Neural progenitor cell (in vitro differentiated cells): ENCODE measurements around the gene ZFP3. TPM values are rescaled to one million over a fixed set of nuclear protein-coding genes. Genes with fewer than 3 reads are reported as not detected.

ENCODE experiments used
- DNase-seq: peaks from one replicate; pipeline ENCODE4 v3.0.0-alpha.2; 2016; ENCODE audit warnings: low spot score
- H2AFZ ChIP-seq: fragments of 200-600 bp; sonication (generic); replicated peaks from 2 replicates; pipeline ENCODE4 v1.6.1; 2016; ENCODE audit warnings: antibody characterized with exemption
- H3F3A ChIP-seq: fragments of 200-600 bp; sonication (generic); 2 replicates; pipeline ENCODE4 v1.6.1; 2016; ENCODE audit warnings: antibody characterized with exemption, low read depth
- H3K27ac ChIP-seq: fragments of 200-600 bp; sonication (generic); 2 replicates; pipeline ENCODE4 v1.5.1; 2016; ENCODE audit warnings: mild to moderate bottlenecking
- H3K27me3 ChIP-seq: fragments of 200-600 bp; sonication (generic); 2 replicates; pipeline ENCODE4 v1.6.1; 2016; ENCODE audit warnings: mild to moderate bottlenecking, moderate library complexity
- H3K36me3 ChIP-seq: fragments of 200-600 bp; sonication (generic); 2 replicates; pipeline ENCODE4 v1.5.1; 2016
- H3K4me1 ChIP-seq: fragments of 200-600 bp; sonication (generic); 2 replicates; pipeline ENCODE4 v1.6.1; 2016; ENCODE audit warnings: mixed run types
- H3K4me2 ChIP-seq: fragments of 200-600 bp; sonication (generic); 2 replicates; pipeline ENCODE4 v1.6.1; 2016
- H3K4me3 ChIP-seq: fragments of 200-600 bp; sonication (generic); 2 replicates; pipeline ENCODE4 v1.5.1; 2016
- H3K79me2 ChIP-seq: fragments of 200-600 bp; sonication (generic); 2 replicates; pipeline ENCODE4 v1.6.1; 2016; ENCODE audit warnings: low read depth
- H3K9ac ChIP-seq: fragments of 200-600 bp; sonication (generic); 2 replicates; pipeline ENCODE4 v1.6.1; 2016
- H3K9me3 ChIP-seq: fragments of 200-600 bp; sonication (generic); 2 replicates; pipeline ENCODE4 v1.5.1; 2016; ENCODE audit warnings: low read depth
- H4K20me1 ChIP-seq: fragments of 200-600 bp; sonication (generic); 2 replicates; pipeline ENCODE4 v1.6.1; 2016; ENCODE audit warnings: low read depth
- H3K27ac Mint-ChIP-seq: 3 replicates; pipeline ENCODE4 v1.8.0; 2021; ENCODE audit warnings: mixed read lengths
- H3K27me3 Mint-ChIP-seq: 2 replicates; pipeline ENCODE4 v1.8.0; 2022; ENCODE audit warnings: low read depth, mild to moderate bottlenecking, inconsistent platforms, moderate library complexity, mixed read lengths; ENCODE audit not compliant: insufficient read depth
- H3K36me3 Mint-ChIP-seq: 3 replicates; pipeline ENCODE4 v1.8.0; 2021; ENCODE audit warnings: mixed read lengths
- H3K4me1 Mint-ChIP-seq: 3 replicates; pipeline ENCODE4 v1.8.0; 2021; ENCODE audit warnings: mixed read lengths
- H3K4me3 Mint-ChIP-seq: 3 replicates; pipeline ENCODE4 v1.8.0; 2021; ENCODE audit warnings: mild to moderate bottlenecking, moderate library complexity, mixed read lengths
- H3K9me3 Mint-ChIP-seq: 3 replicates; pipeline ENCODE4 v1.8.0; 2020; ENCODE audit warnings: mixed read lengths
- EZH2 ChIP-seq: fragments of 200-600 bp; sonication (generic); IDR thresholded peaks from 2 replicates; pipeline ENCODE4 v1.6.1; 2017; ENCODE audit warnings: antibody characterized with exemption, mild to moderate bottlenecking, moderate library complexity
- EZH2phosphoT487 ChIP-seq: fragments of 200-600 bp; sonication (generic); IDR thresholded peaks from 2 replicates; pipeline ENCODE4 v1.6.1; 2017; ENCODE audit warnings: antibody characterized with exemption
- total RNA-seq: library from RNA; depleted of rRNA; stranded (reverse); fragments of >200 nt; gene quantifications from 2 replicates; pipeline ENCODE4 v1.2.3, GENCODE V29; 2015; ENCODE audit warnings: low replicate concordance
- TF ChIP-seq, protein P1 (sequence below): fragments of 200-600 bp; sonication (generic); IDR thresholded peaks from 2 replicates; pipeline ENCODE4 v1.5.1; 2017; ENCODE audit warnings: antibody characterized with exemption, mild to moderate bottlenecking

Gene ZFP3
- total RNA-seq, 1 donor from 2014 or later, result 0.34 TPM

DNA sequence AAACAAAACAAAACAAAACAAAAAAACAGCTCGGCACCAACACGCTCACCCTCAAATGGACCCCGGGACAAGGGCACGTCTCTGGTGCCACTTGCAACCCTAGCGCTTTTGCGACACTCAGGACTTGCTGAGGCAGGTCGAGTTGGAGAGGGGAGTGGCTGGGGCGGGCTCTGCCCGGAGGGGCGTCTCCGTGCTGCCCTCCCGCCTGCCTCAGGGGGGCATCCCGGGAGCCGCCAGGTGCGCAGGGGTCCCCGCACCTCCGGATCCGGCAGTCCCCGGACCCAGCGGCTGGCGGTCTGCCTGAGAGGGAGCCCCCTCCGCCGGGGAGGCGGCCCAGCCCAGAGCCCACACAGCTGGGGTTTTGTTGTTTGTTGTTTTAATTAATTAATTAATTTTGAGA lies 43.0 kb upstream of the ZFP3 start, which contains the start of gene SLC52A1:
Gene SLC52A1 (minus strand): TSS at position 112 of the 400 bp plus-strand sequence. CDS start 820 bp downstream, outside the sequence.
- Mint-ChIP-seq H3K27me3 (peaks cover 25% of the 10 kb centered on the region), H3K4me1 (peaks cover 3% of the 10 kb centered on the region), H3K27ac (no peak within 1 kb of the TSS), H3K36me3 (no peaks in the 10 kb centered on the region), H3K9me3 (peaks cover 3% of the 10 kb centered on the region), H3K4me3 (no peak within 1 kb of the TSS)
- DNase-seq, result peak; percentile 21
- no peaks in the 10 kb centered on the region for H3K36me3 ChIP-seq
- H3K9ac ChIP-seq, result no peak within 1 kb of the TSS
- peaks cover 46% of the 10 kb centered on the region for H3K27me3 ChIP-seq
- H3K4me1 ChIP-seq, result no peaks in the 10 kb centered on the region
- H3F3A ChIP-seq, result no peaks in the 10 kb centered on the region
- peak within 1 kb of the TSS; percentile 80 for H2AFZ ChIP-seq
- TF ChIP-seq EZH2, result no peak
- no peak for TF ChIP-seq EZH2phosphoT487
- TF ChIP-seq, protein P1, sequence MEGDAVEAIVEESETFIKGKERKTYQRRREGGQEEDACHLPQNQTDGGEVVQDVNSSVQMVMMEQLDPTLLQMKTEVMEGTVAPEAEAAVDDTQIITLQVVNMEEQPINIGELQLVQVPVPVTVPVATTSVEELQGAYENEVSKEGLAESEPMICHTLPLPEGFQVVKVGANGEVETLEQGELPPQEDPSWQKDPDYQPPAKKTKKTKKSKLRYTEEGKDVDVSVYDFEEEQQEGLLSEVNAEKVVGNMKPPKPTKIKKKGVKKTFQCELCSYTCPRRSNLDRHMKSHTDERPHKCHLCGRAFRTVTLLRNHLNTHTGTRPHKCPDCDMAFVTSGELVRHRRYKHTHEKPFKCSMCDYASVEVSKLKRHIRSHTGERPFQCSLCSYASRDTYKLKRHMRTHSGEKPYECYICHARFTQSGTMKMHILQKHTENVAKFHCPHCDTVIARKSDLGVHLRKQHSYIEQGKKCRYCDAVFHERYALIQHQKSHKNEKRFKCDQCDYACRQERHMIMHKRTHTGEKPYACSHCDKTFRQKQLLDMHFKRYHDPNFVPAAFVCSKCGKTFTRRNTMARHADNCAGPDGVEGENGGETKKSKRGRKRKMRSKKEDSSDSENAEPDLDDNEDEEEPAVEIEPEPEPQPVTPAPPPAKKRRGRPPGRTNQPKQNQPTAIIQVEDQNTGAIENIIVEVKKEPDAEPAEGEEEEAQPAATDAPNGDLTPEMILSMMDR, result no peak
- no peak within 1 kb of the TSS for H3K27ac ChIP-seq
- H3K9me3 ChIP-seq, result no peaks in the 10 kb centered on the region
- peak within 1 kb of the TSS; percentile 76 for H3K4me2 ChIP-seq
- H3K4me3 ChIP-seq, result peak within 1 kb of the TSS; percentile 33
- no peaks in the 10 kb centered on the region for H4K20me1 ChIP-seq
- H3K79me2 ChIP-seq, result no peaks in the 10 kb centered on the region

DNA sequence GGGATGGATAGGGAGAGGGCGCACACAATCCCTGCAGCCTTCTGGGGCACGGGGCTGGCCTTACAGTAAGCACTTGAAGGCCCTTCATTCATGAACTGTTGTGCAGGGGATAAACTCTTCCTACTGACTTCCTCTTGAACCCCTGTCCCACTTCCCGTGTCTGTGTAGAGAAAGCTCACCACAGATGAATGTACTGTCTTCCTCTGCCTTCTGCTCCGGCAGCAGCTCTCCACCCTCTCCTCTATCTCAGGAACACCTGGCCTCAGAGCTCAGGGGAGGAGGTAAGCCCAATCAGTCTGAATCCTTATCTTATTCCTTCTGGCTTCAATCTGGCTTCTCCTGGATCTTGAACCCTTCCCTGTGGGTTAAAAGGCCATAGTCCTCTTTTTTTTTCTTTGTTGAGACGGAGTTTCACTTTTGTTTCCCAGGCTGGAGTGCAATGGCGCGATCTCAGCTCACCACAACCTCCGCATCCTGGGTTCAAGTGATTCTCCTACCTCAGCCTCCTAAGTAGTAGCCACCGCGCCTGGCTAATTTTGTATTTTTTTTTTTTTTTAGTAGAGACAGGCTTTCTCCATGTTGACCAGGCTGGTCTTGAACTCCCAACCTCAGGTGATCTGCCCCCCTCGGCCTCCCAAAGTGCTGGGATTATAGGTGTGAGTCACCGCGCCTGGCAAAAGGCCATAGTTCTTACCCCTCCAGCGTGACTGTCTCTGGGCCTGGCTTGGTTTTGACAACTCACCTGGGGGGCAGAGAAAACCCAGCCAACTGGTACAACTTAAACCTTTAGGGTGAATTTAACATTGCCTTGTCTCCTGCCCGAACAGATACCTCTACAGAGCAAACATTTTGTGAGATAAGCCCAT lies 35.9 kb upstream of the ZFP3 start:
- no peak overlapping the region for H2AFZ ChIP-seq
- Mint-ChIP-seq H3K27me3 (peaks cover 3% of the 10 kb centered on the region), H3K36me3 (no peaks in the 10 kb centered on the region), H3K4me1 (no peaks in the 10 kb centered on the region), H3K9me3 (peaks cover 8% of the 10 kb centered on the region), H3K27ac (no peak overlapping the region), H3K4me3 (no peak overlapping the region)
- H3K27ac ChIP-seq, result no peak overlapping the region
- no peaks in the 10 kb centered on the region for H3K79me2 ChIP-seq
- H3K9ac ChIP-seq, result no peak overlapping the region
- DNase-seq, result no peak
- no peak overlapping the region for H3K4me3 ChIP-seq
- H3F3A ChIP-seq, result no peaks in the 10 kb centered on the region
- H3K4me1 ChIP-seq, result no peaks in the 10 kb centered on the region
- H3K9me3 ChIP-seq, result no peaks in the 10 kb centered on the region
- H3K4me2 ChIP-seq, result no peak overlapping the region
- H3K27me3 ChIP-seq, result no peaks in the 10 kb centered on the region
- H3K36me3 ChIP-seq, result no peaks in the 10 kb centered on the region
- no peaks in the 10 kb centered on the region for H4K20me1 ChIP-seq
- TF ChIP-seq EZH2, result no peak
- TF ChIP-seq, protein P1, result no peak
- no peak for TF ChIP-seq EZH2phosphoT487

- Mint-ChIP-seq H3K27ac (no peak overlapping the region), H3K36me3 (no peaks in the 10 kb centered on the region), H3K9me3 (peaks cover 8% of the 10 kb centered on the region), H3K27me3 (peaks cover 3% of the 10 kb centered on the region), H3K4me3 (no peak overlapping the region), H3K4me1 (no peaks in the 10 kb centered on the region)
- Histone ChIP-seq H3K4me1 (no peaks in the 10 kb centered on the region), H3F3A (no peaks in the 10 kb centered on the region), H3K36me3 (no peaks in the 10 kb centered on the region), H4K20me1 (no peaks in the 10 kb centered on the region), H3K9ac (no peak overlapping the region), H2AFZ (no peak overlapping the region), H3K4me3 (no peak overlapping the region), H3K27ac (no peak overlapping the region), H3K27me3 (no peaks in the 10 kb centered on the region), H3K4me2 (no peak overlapping the region), H3K9me3 (no peaks in the 10 kb centered on the region), H3K79me2 (no peaks in the 10 kb centered on the region)
- TF ChIP-seq EZH2phosphoT487, result no peak
- TF ChIP-seq, protein P1, result no peak
- no peak for TF ChIP-seq EZH2
- no peak for DNase-seq
These were observed 34.7 kb upstream of the ZFP3 start for GRCh38 chr17:5043524-5043923.
